IMR-90 (cell line): Measurements from ENCODE around the gene PLEKHH2. TPM values are rescaled to one million over a fixed set of nuclear protein-coding genes. Genes with fewer than 3 reads are reported as not detected.

Experiments
- ATAC-seq: fragments of 200-7000 bp; cut with Tn5 transposase; 2 replicates; pipeline ENCODE4 v1.9.1; 2020; ENCODE audit warnings: low read depth, mild to moderate bottlenecking, moderate library complexity
- BruUV-seq: library from RNA; stranded (reverse); fragments of 400-500 nt; replicated peaks from 2 replicates; lab custom pipeline; 2021; lab: Mats Ljungman, UMichigan
- CTCF ChIA-PET: fragments of 300-600 bp; formaldehyde crosslinking; extraction: SDS; loops from one replicate; lab custom pipeline; 2021; ENCODE audit warnings: antibody characterized with exemption; lab: Yijun Ruan, JAX
- POLR2A ChIA-PET: fragments of 300-600 bp; sonication (Branson Sonifier 250); formaldehyde crosslinking; loops from one replicate; lab custom pipeline; 2022; ENCODE audit warnings: antibody characterized with exemption; ENCODE audit not compliant: unreplicated experiment; lab: Charles Lee
- DNase-seq: peaks from one replicate; pipeline ENCODE4 v3.0.0; 2013
- H2AFZ ChIP-seq: replicated peaks from 2 replicates; pipeline ENCODE3; 2013; ENCODE audit warnings: low read length, mild to moderate bottlenecking; ENCODE audit not compliant: poor library complexity
- H2AK5ac ChIP-seq: 2 replicates; pipeline ENCODE4 v1.6.1; 2013; ENCODE audit warnings: low read depth, low read length, inconsistent platforms
- H2AK9ac ChIP-seq: replicated peaks from 2 replicates; pipeline ENCODE3; 2013; ENCODE audit warnings: mild to moderate bottlenecking, low read depth, low read length, moderate library complexity; ENCODE audit not compliant: poor library complexity
- H2BK120ac ChIP-seq: 2 replicates; pipeline ENCODE4 v1.6.1; 2013; ENCODE audit warnings: low read depth, low read length, inconsistent platforms
- H2BK15ac ChIP-seq: 3 replicates; pipeline ENCODE4 v1.6.1; 2013; ENCODE audit warnings: low read depth, low read length, inconsistent platforms
- H2BK20ac ChIP-seq: 2 replicates; pipeline ENCODE4 v1.6.1; 2013; ENCODE audit warnings: low read depth, mild to moderate bottlenecking, inconsistent platforms, low read length, moderate library complexity
- H2BK5ac ChIP-seq: 2 replicates; pipeline ENCODE4 v1.6.1; 2013; ENCODE audit warnings: mild to moderate bottlenecking, low read depth, low read length, inconsistent platforms; ENCODE audit not compliant: poor library complexity, severe bottlenecking
- H3K14ac ChIP-seq: replicated peaks from 2 replicates; pipeline ENCODE4 v1.6.1; 2013; ENCODE audit warnings: low read depth, low read length, inconsistent platforms
- H3K18ac ChIP-seq: 2 replicates; pipeline ENCODE4 v1.6.1; 2013; ENCODE audit warnings: low read depth, low read length, control low read depth
- H3K23ac ChIP-seq: 2 replicates; pipeline ENCODE4 v1.6.1; 2013; ENCODE audit warnings: low read depth, low read length, inconsistent platforms
- H3K27ac ChIP-seq: 2 replicates; pipeline ENCODE4 v1.5.1; 2013; ENCODE audit warnings: mild to moderate bottlenecking, control low read depth, low read length; ENCODE audit not compliant: insufficient read depth
- H3K27me3 ChIP-seq: 2 replicates; pipeline ENCODE4 v1.6.1; 2013; ENCODE audit warnings: low read length; ENCODE audit not compliant: control insufficient read depth, insufficient read depth
- H3K36me3 ChIP-seq: 2 replicates; pipeline ENCODE4 v1.6.1; 2013; ENCODE audit warnings: low read length, mixed read lengths; ENCODE audit not compliant: control insufficient read depth, insufficient read depth
- H3K4ac ChIP-seq: 2 replicates; pipeline ENCODE4 v1.6.1; 2013; ENCODE audit warnings: low read depth, low read length, inconsistent platforms
- H3K4me1 ChIP-seq: 2 replicates; pipeline ENCODE4 v1.6.1; 2013; ENCODE audit warnings: low read length, mixed read lengths; ENCODE audit not compliant: control insufficient read depth, insufficient read depth
- H3K4me2 ChIP-seq: 2 replicates; pipeline ENCODE4 v1.6.1; 2013; ENCODE audit warnings: low read depth, mild to moderate bottlenecking, control low read depth, low read length, moderate library complexity
- H3K4me3 ChIP-seq: 2 replicates; pipeline ENCODE4 v1.5.1; 2013; ENCODE audit warnings: low read depth, mild to moderate bottlenecking, control low read depth, low read length, moderate library complexity; ENCODE audit not compliant: insufficient read depth
- H3K56ac ChIP-seq: 2 replicates; pipeline ENCODE4 v1.6.1; 2013; ENCODE audit warnings: low read length, inconsistent platforms; ENCODE audit not compliant: insufficient read depth; ENCODE audit errors: extremely low read depth
- H3K79me1 ChIP-seq, 2 experiments: 2 replicates each; pipeline ENCODE4 v1.6.1; 2013; ENCODE audit warnings: low read length in 2 of 2, inconsistent platforms in 1 of 2, low read depth in 1 of 2
- H3K9ac ChIP-seq: 2 replicates; pipeline ENCODE4 v1.6.1; 2013; ENCODE audit warnings: low read depth, low read length, control low read depth
- H3K9me1 ChIP-seq: 2 replicates; pipeline ENCODE4 v1.6.1; 2013; ENCODE audit warnings: low read length, inconsistent platforms; ENCODE audit not compliant: insufficient read depth
- H3K9me3 ChIP-seq: 2 replicates; pipeline ENCODE4 v1.6.1; 2013; ENCODE audit warnings: low read length; ENCODE audit not compliant: control insufficient read depth, insufficient read depth
- H4K20me1 ChIP-seq: 2 replicates; pipeline ENCODE4 v1.6.1; 2013; ENCODE audit warnings: low read length, inconsistent platforms; ENCODE audit not compliant: insufficient read depth
- H4K5ac ChIP-seq: 2 replicates; pipeline ENCODE4 v1.6.1; 2013; ENCODE audit warnings: mild to moderate bottlenecking, low read depth, low read length, control low read depth
- H4K8ac ChIP-seq, 2 experiments: 2 replicates each; pipeline ENCODE4 v1.6.1; 2013; ENCODE audit warnings: low read depth in 2 of 2, low read length in 2 of 2, control low read depth in 1 of 2, inconsistent platforms in 1 of 2
- H4K91ac ChIP-seq: 2 replicates; pipeline ENCODE4 v1.6.1; 2013; ENCODE audit warnings: low read depth, low read length, inconsistent platforms; ENCODE audit not compliant: insufficient read depth
- BHLHE40 ChIP-seq: fragments of 150-350 bp; IDR thresholded peaks from 2 replicates; pipeline ENCODE4 v1.6.1; 2016; ENCODE audit warnings: mild to moderate bottlenecking, low read depth, low read length
- CEBPB ChIP-seq: IDR thresholded peaks from 2 replicates; pipeline ENCODE4 v1.6.1; 2012; ENCODE audit warnings: low read depth, low read length, improper control_type of control experiment
- CHD1 ChIP-seq: IDR thresholded peaks from 2 replicates; pipeline ENCODE4 v1.6.1; 2012; ENCODE audit warnings: low read depth, low read length, improper control_type of control experiment
- FOS ChIP-seq: fragments of 150-350 bp; IDR thresholded peaks from 2 replicates; pipeline ENCODE4 v1.6.1; 2016; ENCODE audit warnings: low read depth, low read length
- MAFK ChIP-seq: IDR thresholded peaks from 2 replicates; pipeline ENCODE4 v1.6.1; 2012; ENCODE audit warnings: low read depth, low read length, improper control_type of control experiment
- MAZ ChIP-seq: IDR thresholded peaks from 2 replicates; pipeline ENCODE4 v1.6.1; 2012; ENCODE audit warnings: low read depth, mild to moderate bottlenecking, low read length, improper control_type of control experiment, moderate library complexity, borderline replicate concordance
- MXI1 ChIP-seq: IDR thresholded peaks from 2 replicates; pipeline ENCODE4 v1.6.1; 2012; ENCODE audit warnings: low read depth, mild to moderate bottlenecking, low read length, moderate library complexity, borderline replicate concordance
- NFE2L2 ChIP-seq: fragments of 150-350 bp; IDR thresholded peaks from 2 replicates; pipeline ENCODE4 v1.6.1; 2016; ENCODE audit warnings: low read depth, mild to moderate bottlenecking, low read length
- POLR2A ChIP-seq: IDR thresholded peaks from 2 replicates; pipeline ENCODE4 v1.6.1; 2012; ENCODE audit warnings: mild to moderate bottlenecking, low read depth, low read length
- RAD21 ChIP-seq: IDR thresholded peaks from 2 replicates; pipeline ENCODE4 v1.6.1; 2012; ENCODE audit warnings: low read length, improper control_type of control experiment
- RCOR1 ChIP-seq: IDR thresholded peaks from 2 replicates; pipeline ENCODE4 v1.6.1; 2012; ENCODE audit warnings: mild to moderate bottlenecking, low read length, improper control_type of control experiment; ENCODE audit not compliant: insufficient replicate concordance
- RFX5 ChIP-seq: IDR thresholded peaks from 2 replicates; pipeline ENCODE4 v1.8.0; 2012; ENCODE audit warnings: low read depth, mild to moderate bottlenecking, low read length, moderate library complexity
- SMC3 ChIP-seq: fragments of 150-350 bp; IDR thresholded peaks from 2 replicates; pipeline ENCODE4 v1.6.1; 2016; ENCODE audit warnings: low read depth, mild to moderate bottlenecking, antibody characterized with exemption, low read length, moderate library complexity
- whole genome bisulfite sequencing, 2 experiments: methylation state at CpG; one replicate each; pipeline versions ENCODE4 v1.1.5 to v1.1.7; 2013; ENCODE audit warnings: missing lambda C conversion rate in 2 of 2; ENCODE audit not compliant: insufficient read length in 1 of 2; ENCODE audit errors: extremely low coverage in 2 of 2; 5-methylcytosine and 5-hydroxymethylcytosine counted together
- dilution Hi-C: fragments of 300-500 bp; cut with HindIII; formaldehyde crosslinking; loops from one replicate; pipeline ENCODE4 v1.14.3; 2018; ENCODE audit warnings: low sequenced_read_pairs; ENCODE audit not compliant: unreplicated experiment
- in situ Hi-C: fragments of 300-500 bp; cut with MboI; formaldehyde crosslinking; loops from 3 replicates; pipeline ENCODE4 v1.14.3; 2019; ENCODE audit warnings: low sequenced_read_pairs, inconsistent platforms, mixed read lengths
- intact Hi-C: fragments of 100-400 bp; cut with micrococcal nuclease; formaldehyde crosslinking; loops from 2 replicates; pipeline ENCODE4 v1.10.0; 2022
- polyA plus RNA-seq, 3 experiments: library from polyadenylated mRNA; depleted of rRNA; stranded (reverse); fragments of >200 nt; gene quantifications; 2 replicates each; pipeline ENCODE4 v1.2.3, GENCODE V29; 2012; ENCODE audit warnings: low replicate concordance in 1 of 3
- total RNA-seq: library from RNA; depleted of rRNA; stranded (reverse); fragments of >200 nt; gene quantifications from 2 replicates; pipeline ENCODE4 v1.2.3, GENCODE V29; 2012
- TF ChIP-seq, protein P1 (sequence below): conservative IDR thresholded peaks from 2 replicates; pipeline ENCODE4 v1.5.1; 2012; ENCODE audit warnings: mild to moderate bottlenecking, low read depth, low read length, improper control_type of control experiment
- TF ChIP-seq, protein P2 (sequence below): fragments of 150-350 bp; IDR thresholded peaks from 2 replicates; pipeline ENCODE4 v1.6.1; 2017; ENCODE audit warnings: mild to moderate bottlenecking, antibody characterized with exemption, low read length, low read depth
- TF ChIP-seq, protein P3 (sequence below): fragments of 150-350 bp; IDR thresholded peaks from 2 replicates; pipeline ENCODE4 v1.6.1; 2016; ENCODE audit warnings: low read depth, mild to moderate bottlenecking, low read length, moderate library complexity, borderline replicate concordance

Gene PLEKHH2
- total and polyA plus RNA-seq, 2 of the 4 experiments (the other 2 are of a cell fraction), result 2.0 to 3.3 TPM

DNA sequence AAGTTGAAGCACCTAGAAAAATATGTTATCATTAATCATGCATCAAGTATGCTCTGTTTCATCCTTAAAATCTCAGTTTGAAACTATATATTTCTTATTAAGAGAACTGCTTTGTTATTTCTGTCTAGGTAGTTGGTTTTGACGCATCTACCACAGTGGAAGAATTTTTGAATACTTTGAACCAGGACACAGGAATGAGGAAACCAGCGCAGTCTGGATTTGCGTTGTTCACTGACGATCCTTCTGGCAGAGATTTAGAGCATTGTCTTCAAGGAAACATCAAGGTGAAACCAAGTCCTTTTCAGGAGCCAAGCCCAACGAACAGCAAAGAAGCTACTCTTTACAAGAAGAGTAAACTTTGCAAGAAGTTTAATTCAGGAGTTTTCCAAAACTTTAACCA lies 106.6 kb downstream of the PLEKHH2 start:
- no peak overlapping the region for H4K91ac ChIP-seq
- H4K20me1 ChIP-seq, result no peaks in the 10 kb centered on the region
- no peak overlapping the region for H3K14ac ChIP-seq
- H3K18ac ChIP-seq, result peak overlapping the region; percentile 81; the same call in 1 of the 2 replicates
- H2AK9ac ChIP-seq, result no peak overlapping the region
- H3K9me1 ChIP-seq, result no peaks in the 10 kb centered on the region
- no peak overlapping the region for H3K4me2 ChIP-seq
- no peaks in the 10 kb centered on the region for H3K27me3 ChIP-seq
- ChIA-PET CTCF (no interaction called here), POLR2A (no interaction called here)
- H3K36me3 ChIP-seq, result peaks cover 2% of the 10 kb centered on the region
- DNase-seq (no peak), ATAC-seq (no peak)
- H4K5ac ChIP-seq, result no peak overlapping the region
- H3K9me3 ChIP-seq, result no peaks in the 10 kb centered on the region
- no peak overlapping the region; a peak in 1 of 4 replicates for H4K8ac ChIP-seq
- no peak overlapping the region for H2BK5ac ChIP-seq
- no peak overlapping the region for H3K56ac ChIP-seq
- no peak overlapping the region for H2AFZ ChIP-seq
- in situ Hi-C loops (no loop called here), dilution Hi-C loops (no loop called here), intact Hi-C loops (no loop called here)
- H2AK5ac ChIP-seq, result no peak overlapping the region
- H3K23ac ChIP-seq, result no peak overlapping the region
- TF ChIP-seq CHD1 (no peak), RAD21 (no peak), MAZ (no peak), SMC3 (no peak), CEBPB (no peak), FOS (no peak), MAFK (no peak), RCOR1 (no peak), BHLHE40 (no peak), POLR2A (no peak), MXI1 (no peak), NFE2L2 (no peak), RFX5 (no peak)
- TF ChIP-seq, protein P1, sequence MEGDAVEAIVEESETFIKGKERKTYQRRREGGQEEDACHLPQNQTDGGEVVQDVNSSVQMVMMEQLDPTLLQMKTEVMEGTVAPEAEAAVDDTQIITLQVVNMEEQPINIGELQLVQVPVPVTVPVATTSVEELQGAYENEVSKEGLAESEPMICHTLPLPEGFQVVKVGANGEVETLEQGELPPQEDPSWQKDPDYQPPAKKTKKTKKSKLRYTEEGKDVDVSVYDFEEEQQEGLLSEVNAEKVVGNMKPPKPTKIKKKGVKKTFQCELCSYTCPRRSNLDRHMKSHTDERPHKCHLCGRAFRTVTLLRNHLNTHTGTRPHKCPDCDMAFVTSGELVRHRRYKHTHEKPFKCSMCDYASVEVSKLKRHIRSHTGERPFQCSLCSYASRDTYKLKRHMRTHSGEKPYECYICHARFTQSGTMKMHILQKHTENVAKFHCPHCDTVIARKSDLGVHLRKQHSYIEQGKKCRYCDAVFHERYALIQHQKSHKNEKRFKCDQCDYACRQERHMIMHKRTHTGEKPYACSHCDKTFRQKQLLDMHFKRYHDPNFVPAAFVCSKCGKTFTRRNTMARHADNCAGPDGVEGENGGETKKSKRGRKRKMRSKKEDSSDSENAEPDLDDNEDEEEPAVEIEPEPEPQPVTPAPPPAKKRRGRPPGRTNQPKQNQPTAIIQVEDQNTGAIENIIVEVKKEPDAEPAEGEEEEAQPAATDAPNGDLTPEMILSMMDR, result no peak
- TF ChIP-seq, protein P2, sequence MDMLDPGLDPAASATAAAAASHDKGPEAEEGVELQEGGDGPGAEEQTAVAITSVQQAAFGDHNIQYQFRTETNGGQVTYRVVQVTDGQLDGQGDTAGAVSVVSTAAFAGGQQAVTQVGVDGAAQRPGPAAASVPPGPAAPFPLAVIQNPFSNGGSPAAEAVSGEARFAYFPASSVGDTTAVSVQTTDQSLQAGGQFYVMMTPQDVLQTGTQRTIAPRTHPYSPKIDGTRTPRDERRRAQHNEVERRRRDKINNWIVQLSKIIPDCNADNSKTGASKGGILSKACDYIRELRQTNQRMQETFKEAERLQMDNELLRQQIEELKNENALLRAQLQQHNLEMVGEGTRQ, result no peak
- TF ChIP-seq, protein P3, sequence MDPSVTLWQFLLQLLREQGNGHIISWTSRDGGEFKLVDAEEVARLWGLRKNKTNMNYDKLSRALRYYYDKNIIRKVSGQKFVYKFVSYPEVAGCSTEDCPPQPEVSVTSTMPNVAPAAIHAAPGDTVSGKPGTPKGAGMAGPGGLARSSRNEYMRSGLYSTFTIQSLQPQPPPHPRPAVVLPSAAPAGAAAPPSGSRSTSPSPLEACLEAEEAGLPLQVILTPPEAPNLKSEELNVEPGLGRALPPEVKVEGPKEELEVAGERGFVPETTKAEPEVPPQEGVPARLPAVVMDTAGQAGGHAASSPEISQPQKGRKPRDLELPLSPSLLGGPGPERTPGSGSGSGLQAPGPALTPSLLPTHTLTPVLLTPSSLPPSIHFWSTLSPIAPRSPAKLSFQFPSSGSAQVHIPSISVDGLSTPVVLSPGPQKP, result no peak
- H3K79me1 ChIP-seq, result no peaks in the 10 kb centered on the region
- no TSS peak for BruUV-seq
- H2BK20ac ChIP-seq, result peak overlapping the region; percentile 45; the same call in 1 of the 2 replicates
- no peak overlapping the region for H3K27ac ChIP-seq
- no peak overlapping the region for H2BK15ac ChIP-seq
- no peak overlapping the region for H3K9ac ChIP-seq
- H3K4me3 ChIP-seq, result no peak overlapping the region
- H3K4ac ChIP-seq, result no peak overlapping the region
- H3K4me1 ChIP-seq, result peaks cover 2% of the 10 kb centered on the region; the same call in 1 of the 2 replicates
- peak overlapping the region; percentile 35; the same call in 1 of the 2 replicates for H2BK120ac ChIP-seq
- WGBS, 2 experiments, result 92% methylated on average over 3 of the region's 5 CpGs; no CpG with 5 or more reads in 1 of the 2 experiments
